Heart left ventricle (tissue), 13 donors: Measurements from ENCODE around the gene AGR2.

Experiments
- CTCF ChIP-seq, 12 donors: fragments of 200-600 bp; sonication (generic) in 4 of 12; IDR thresholded peaks; one replicate each; pipeline versions ENCODE4 v1.5.0 to v1.8.0; 2018 to 2022; ENCODE audit warnings: antibody characterized with exemption in 12 of 12, mild to moderate bottlenecking in 5 of 12
- POLR2A ChIP-seq, 2 donors: fragments of 450-650 bp; IDR thresholded peaks; one replicate each; pipeline ENCODE4 v1.6.1; 2017; ENCODE audit warnings: antibody characterized with exemption in 2 of 2, mild to moderate bottlenecking in 2 of 2, moderate library complexity in 2 of 2
- donor health status: ischemic (EF 13 %, LVEDD 7.1; RV severe dilation, severe dysfunction).
- donor health status: DM: no; HTN: yes; CAD: no.
- donor health status: DM: no; HTN: no; CAD: no.
- donor health status: ischemic (EF 25% LVEDD 6.9; RV normal size, moderate dysfunction).
- donor health status: ischemic (EF 25% LVEDD 5.7; RV mildly dilated, moderate dysfunction).
- donor health status: ischemic (EF 35%, LVEDD 5.7; RV mildly dilated, moderate dysfunction).
- donor health status: nonischemic (EF 11% LVEDD 7.7; RV severe dilation, severe dysfunction).
- donor health status: DM: yes; HTN: yes; CAD: no.
- donor health status: PGD.
- donor health status: ischemic (EF 29% LVEDD 5.4; RV normal size, mild dysfunction).
- donor health status: nonischemic (EF 23%, LVEDD 6.1; RV moderate dilation, normal function).

GRCh38 chr7:16801111-16801542, 3.7 kb downstream of the AGR2 start:
- peak; percentile 16 to 57 (median 43) for TF ChIP-seq CTCF (IDR thresholded peaks at IDR 0.05)
- no peak for TF ChIP-seq POLR2A (IDR thresholded peaks at IDR 0.05)
